SK-N-SH treated with all-trans-retinoic acid at 6 μM for 48 hours (cell line): ENCODE data around the gene NXPH1.

Source experiments
- ARNTL ChIP-seq: fragments of 450-650 bp; formaldehyde crosslinking; IDR thresholded peaks from 2 replicates; pipeline ENCODE4 v1.5.0; 2020; ENCODE audit warnings: low read depth, mild to moderate bottlenecking, moderate library complexity, borderline replicate concordance
- GLIS3 ChIP-seq: fragments of 250-450 bp; sonication (Bioruptor Pico); IDR thresholded peaks from 2 replicates; pipeline ENCODE4 v1.5.0; 2020; ENCODE audit warnings: mild to moderate bottlenecking, moderate library complexity
- POU6F1 ChIP-seq: fragments of 250-450 bp; sonication (Bioruptor Pico); IDR thresholded peaks from 2 replicates; pipeline ENCODE4 v1.8.0; 2021; ENCODE audit warnings: low read depth, mild to moderate bottlenecking, moderate library complexity, borderline replicate concordance
- RARB ChIP-seq: fragments of 250-450 bp; sonication (Bioruptor Pico); IDR thresholded peaks from 2 replicates; pipeline ENCODE4 v1.8.0; 2021; ENCODE audit warnings: mild to moderate bottlenecking, moderate library complexity
- SNAI2 ChIP-seq: fragments of 250-450 bp; sonication (Bioruptor Pico); IDR thresholded peaks from 2 replicates; pipeline ENCODE4 v1.5.0; 2020; ENCODE audit warnings: mild to moderate bottlenecking, moderate library complexity
- TCF4 ChIP-seq: fragments of 250-450 bp; sonication (Bioruptor Pico); IDR thresholded peaks from 2 replicates; pipeline ENCODE4 v1.8.0; 2021; ENCODE audit warnings: mild to moderate bottlenecking, moderate library complexity, borderline replicate concordance
- ZC3H10 ChIP-seq: fragments of 250-450 bp; sonication (Bioruptor Pico); IDR thresholded peaks from 2 replicates; pipeline ENCODE4 v1.5.1; 2021; ENCODE audit warnings: mild to moderate bottlenecking, moderate library complexity
- ZFP3 ChIP-seq: fragments of 250-450 bp; sonication (Bioruptor Pico); IDR thresholded peaks from 2 replicates; pipeline ENCODE4 v1.5.0; 2020; ENCODE audit warnings: mild to moderate bottlenecking, moderate library complexity
- ZFP30 ChIP-seq: fragments of 450-650 bp; formaldehyde crosslinking; IDR thresholded peaks from 2 replicates; pipeline ENCODE4 v1.5.0; 2022; ENCODE audit warnings: mild to moderate bottlenecking, moderate library complexity
- ZNF565 ChIP-seq: fragments of 450-650 bp; formaldehyde crosslinking; conservative IDR thresholded peaks from 2 replicates; pipeline ENCODE4 v1.5.0; 2020; ENCODE audit warnings: low read depth, mild to moderate bottlenecking, moderate library complexity
- ZNF8 ChIP-seq: fragments of 450-650 bp; formaldehyde crosslinking; IDR thresholded peaks from 2 replicates; pipeline ENCODE4 v1.5.0; 2020; ENCODE audit warnings: mild to moderate bottlenecking, moderate library complexity
- TF ChIP-seq, protein P1 (sequence below): fragments of 250-450 bp; sonication (Bioruptor Pico); IDR thresholded peaks from 2 replicates; pipeline ENCODE4 v1.8.0; 2020; ENCODE audit warnings: mild to moderate bottlenecking, moderate library complexity, borderline replicate concordance
- TF ChIP-seq, protein P2 (sequence below): fragments of 250-450 bp; sonication (Bioruptor Pico); IDR thresholded peaks from 2 replicates; pipeline ENCODE4 v1.5.1; 2020; ENCODE audit warnings: low read depth, mild to moderate bottlenecking, moderate library complexity

DNA sequence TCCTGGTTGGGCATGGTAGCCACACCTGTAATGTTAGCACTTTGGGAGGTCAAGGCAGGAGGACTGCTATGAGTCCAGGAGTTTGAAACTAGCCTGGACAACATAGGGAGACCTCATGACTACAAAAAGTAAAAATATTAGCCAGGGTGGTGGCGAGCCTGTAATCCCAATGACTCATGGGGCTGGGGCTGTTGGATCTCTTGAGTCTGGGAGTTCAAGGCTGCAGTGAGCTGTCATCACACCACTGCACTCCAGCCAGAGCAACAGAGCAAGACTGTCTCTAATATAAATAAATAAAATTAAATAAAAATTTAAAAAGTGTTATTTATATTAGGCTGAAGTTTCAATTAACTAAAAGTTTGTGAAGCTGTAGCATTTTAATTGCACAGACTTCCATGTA is 207.3 kb downstream of the NXPH1 start:
- TF ChIP-seq ARNTL (CRISPR knock-in tag) (no peak), RARB (CRISPR knock-in tag) (no peak), TCF4 (no peak), POU6F1 (CRISPR knock-in tag) (no peak), ZNF565 (no peak), ZFP30 (no peak), GLIS3 (CRISPR knock-in tag) (no peak), ZFP3 (CRISPR knock-in tag) (no peak), ZC3H10 (CRISPR knock-in tag) (no peak), ZNF8 (CRISPR knock-in tag) (no peak), SNAI2 (no peak)
- TF ChIP-seq, protein P1, sequence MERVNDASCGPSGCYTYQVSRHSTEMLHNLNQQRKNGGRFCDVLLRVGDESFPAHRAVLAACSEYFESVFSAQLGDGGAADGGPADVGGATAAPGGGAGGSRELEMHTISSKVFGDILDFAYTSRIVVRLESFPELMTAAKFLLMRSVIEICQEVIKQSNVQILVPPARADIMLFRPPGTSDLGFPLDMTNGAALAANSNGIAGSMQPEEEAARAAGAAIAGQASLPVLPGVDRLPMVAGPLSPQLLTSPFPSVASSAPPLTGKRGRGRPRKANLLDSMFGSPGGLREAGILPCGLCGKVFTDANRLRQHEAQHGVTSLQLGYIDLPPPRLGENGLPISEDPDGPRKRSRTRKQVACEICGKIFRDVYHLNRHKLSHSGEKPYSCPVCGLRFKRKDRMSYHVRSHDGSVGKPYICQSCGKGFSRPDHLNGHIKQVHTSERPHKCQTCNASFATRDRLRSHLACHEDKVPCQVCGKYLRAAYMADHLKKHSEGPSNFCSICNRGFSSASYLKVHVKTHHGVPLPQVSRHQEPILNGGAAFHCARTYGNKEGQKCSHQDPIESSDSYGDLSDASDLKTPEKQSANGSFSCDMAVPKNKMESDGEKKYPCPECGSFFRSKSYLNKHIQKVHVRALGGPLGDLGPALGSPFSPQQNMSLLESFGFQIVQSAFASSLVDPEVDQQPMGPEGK: no peak
- TF ChIP-seq, protein P2, sequence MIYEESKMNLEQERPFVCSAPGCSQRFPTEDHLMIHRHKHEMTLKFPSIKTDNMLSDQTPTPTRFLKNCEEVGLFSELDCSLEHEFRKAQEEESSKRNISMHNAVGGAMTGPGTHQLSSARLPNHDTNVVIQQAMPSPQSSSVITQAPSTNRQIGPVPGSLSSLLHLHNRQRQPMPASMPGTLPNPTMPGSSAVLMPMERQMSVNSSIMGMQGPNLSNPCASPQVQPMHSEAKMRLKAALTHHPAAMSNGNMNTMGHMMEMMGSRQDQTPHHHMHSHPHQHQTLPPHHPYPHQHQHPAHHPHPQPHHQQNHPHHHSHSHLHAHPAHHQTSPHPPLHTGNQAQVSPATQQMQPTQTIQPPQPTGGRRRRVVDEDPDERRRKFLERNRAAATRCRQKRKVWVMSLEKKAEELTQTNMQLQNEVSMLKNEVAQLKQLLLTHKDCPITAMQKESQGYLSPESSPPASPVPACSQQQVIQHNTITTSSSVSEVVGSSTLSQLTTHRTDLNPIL (CRISPR knock-in tag): no peak
